DND-41 (cell line): Measurements from ENCODE around the gene RGL4.

Experiments
- ATAC-seq: fragments of 200-7000 bp; cut with Tn5 transposase; 3 replicates; pipeline ENCODE4 v1.9.1; 2021; ENCODE audit warnings: low read depth; ENCODE audit not compliant: insufficient read depth
- DNase-seq: peaks from one replicate; pipeline ENCODE4 v3.0.0-alpha.2; 2020
- H2AFZ ChIP-seq: 2 replicates; pipeline ENCODE4 v1.6.0; 2012; ENCODE audit warnings: low read depth, low read length
- H3K27ac ChIP-seq: 2 replicates; pipeline ENCODE4 v1.5.1; 2012; ENCODE audit warnings: low read length, inconsistent platforms
- H3K27me3 ChIP-seq: fragments of 200-600 bp; sonication (generic); 2 replicates; pipeline ENCODE4 v1.6.0; 2012; ENCODE audit warnings: low read length, mild to moderate bottlenecking, inconsistent platforms; ENCODE audit not compliant: insufficient read depth, poor library complexity
- H3K36me3 ChIP-seq: 2 replicates; pipeline ENCODE4 v1.5.1; 2012; ENCODE audit warnings: low read length, inconsistent platforms; ENCODE audit not compliant: insufficient read depth
- H3K4me1 ChIP-seq: 2 replicates; pipeline ENCODE4 v1.5.1; 2012; ENCODE audit warnings: mild to moderate bottlenecking, low read length; ENCODE audit not compliant: insufficient read depth
- H3K4me2 ChIP-seq: 2 replicates; pipeline ENCODE4 v1.6.0; 2012; ENCODE audit warnings: mild to moderate bottlenecking, moderate library complexity, low read length, inconsistent platforms; ENCODE audit not compliant: insufficient read depth
- H3K4me3 ChIP-seq, 2 experiments: fragments of 200-600 bp in 1 of 2; shearing (Covaris generic) in 1 of 2; 2 replicates each; pipeline ENCODE4 v1.5.1; 2012 to 2016; ENCODE audit warnings: inconsistent platforms in 2 of 2, low read length in 2 of 2, mild to moderate bottlenecking in 2 of 2, low read depth in 1 of 2, moderate library complexity in 1 of 2
- H3K79me2 ChIP-seq: 2 replicates; pipeline ENCODE4 v1.6.0; 2012; ENCODE audit warnings: low read length, inconsistent platforms; ENCODE audit not compliant: insufficient read depth
- H3K9ac ChIP-seq: 2 replicates; pipeline ENCODE4 v1.6.0; 2012; ENCODE audit warnings: low read depth, mild to moderate bottlenecking, inconsistent platforms, low read length, moderate library complexity
- H3K9me3 ChIP-seq: 2 replicates; pipeline ENCODE4 v1.5.1; 2012; ENCODE audit warnings: low read length, moderate library complexity, mild to moderate bottlenecking, inconsistent platforms; ENCODE audit not compliant: insufficient read depth, severe bottlenecking
- H4K20me1 ChIP-seq: 2 replicates; pipeline ENCODE4 v1.6.0; 2012; ENCODE audit warnings: low read length; ENCODE audit not compliant: insufficient read depth
- CTCF ChIP-seq: IDR thresholded peaks from 2 replicates; pipeline ENCODE4 v1.5.1; 2012; ENCODE audit warnings: borderline replicate concordance, low read length, moderate library complexity, mild to moderate bottlenecking; ENCODE audit not compliant: poor library complexity, severe bottlenecking; ENCODE audit errors: extremely low read depth
- EZH2 ChIP-seq: IDR thresholded peaks from 3 replicates; pipeline ENCODE4 v1.6.1; 2012; ENCODE audit warnings: borderline replicate concordance, low read depth, mild to moderate bottlenecking, moderate library complexity, low read length, inconsistent platforms; ENCODE audit not compliant: severe bottlenecking

Gene RGL4

GRCh38 chr22:23684026-23684425, 6.8 kb upstream of the RGL4 start:
- Histone ChIP-seq H3K9me3 (no peaks in the 10 kb centered on the region), H3K9ac (no peak overlapping the region), H3K36me3 (peaks cover 42% of the 10 kb centered on the region), H3K4me3 (no peak overlapping the region), H3K4me1 (no peaks in the 10 kb centered on the region), H3K4me2 (no peak overlapping the region), H3K27ac (no peak overlapping the region), H3K27me3 (no peaks in the 10 kb centered on the region), H2AFZ (no peak overlapping the region), H4K20me1 (no peaks in the 10 kb centered on the region; the same call in 1 of the 2 replicates), H3K79me2 (no peaks in the 10 kb centered on the region)
- no peak for ATAC-seq
- no peak for TF ChIP-seq CTCF
- TF ChIP-seq EZH2: no peak
- no peak for DNase-seq

DNA sequence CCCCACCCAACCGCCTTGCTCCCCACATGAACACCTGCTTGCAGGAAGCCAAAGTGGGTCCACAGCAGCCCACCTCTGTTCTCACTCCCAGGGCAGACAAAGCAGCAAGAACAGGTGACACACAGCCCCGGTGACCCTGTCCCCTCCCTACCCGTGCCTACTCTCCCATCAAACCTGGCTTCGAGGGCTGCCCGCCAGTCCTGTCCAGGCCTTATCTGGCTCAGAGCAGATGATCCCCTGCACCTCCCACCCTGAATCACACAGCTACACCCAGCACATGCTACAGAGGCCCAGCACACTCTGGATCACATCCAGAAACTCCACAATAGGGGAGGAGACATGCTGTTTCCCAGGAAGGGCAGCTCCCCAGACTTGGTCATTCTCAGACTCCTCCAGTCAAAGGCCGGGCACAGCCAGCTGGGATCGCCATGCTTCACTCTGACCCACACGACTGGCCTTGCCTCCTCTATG, 6.2 kb upstream of the RGL4 start:
- no peaks in the 10 kb centered on the region for H3K4me1 ChIP-seq
- ATAC-seq: no peak
- H3K9me3 ChIP-seq: no peaks in the 10 kb centered on the region
- TF ChIP-seq EZH2: no peak
- TF ChIP-seq CTCF: no peak
- no peak overlapping the region for H2AFZ ChIP-seq
- H3K4me3 ChIP-seq: no peak overlapping the region
- no peak overlapping the region for H3K4me2 ChIP-seq
- H4K20me1 ChIP-seq: no peaks in the 10 kb centered on the region; the same call in 1 of the 2 replicates
- H3K79me2 ChIP-seq: no peaks in the 10 kb centered on the region
- no peak overlapping the region for H3K9ac ChIP-seq
- peaks cover 46% of the 10 kb centered on the region for H3K36me3 ChIP-seq
- DNase-seq: no peak
- no peaks in the 10 kb centered on the region for H3K27me3 ChIP-seq
- no peak overlapping the region for H3K27ac ChIP-seq

DNA sequence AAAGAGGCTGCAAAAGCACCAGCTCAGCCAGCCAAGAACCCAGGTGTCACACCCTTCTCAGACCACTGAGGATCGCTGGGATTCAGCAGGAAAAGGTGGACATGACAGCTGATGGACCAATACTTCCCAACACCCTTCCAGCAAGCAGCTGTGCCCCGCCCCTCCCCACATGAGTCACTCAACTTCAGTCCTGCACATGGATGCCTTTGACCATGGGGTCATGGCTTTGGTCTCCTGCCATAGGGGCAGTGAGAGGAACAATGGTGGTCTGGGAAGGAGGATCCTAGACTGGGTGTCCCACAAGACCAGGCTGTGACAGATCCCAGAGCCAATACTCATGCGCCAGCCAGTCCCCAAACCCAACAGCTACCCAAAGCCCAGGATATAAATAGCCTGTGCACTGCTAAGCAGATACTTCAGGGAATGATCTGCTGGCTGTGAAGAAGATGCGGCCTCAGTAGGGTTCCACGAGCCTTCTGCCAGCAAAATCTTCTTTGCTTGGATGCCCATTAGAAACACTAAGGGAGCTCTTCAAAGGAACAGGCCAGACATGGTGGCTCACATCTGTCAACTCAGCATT, 5.5 kb upstream of the RGL4 start:
- no peak overlapping the region; the same call in 1 of the 2 replicates for H3K27ac ChIP-seq
- peaks cover 50% of the 10 kb centered on the region for H3K36me3 ChIP-seq
- H3K4me1 ChIP-seq: no peaks in the 10 kb centered on the region
- no peak overlapping the region for H3K4me3 ChIP-seq
- TF ChIP-seq CTCF (no peak), EZH2 (no peak)
- no peak overlapping the region for H3K4me2 ChIP-seq
- H2AFZ ChIP-seq: no peak overlapping the region
- no peaks in the 10 kb centered on the region; the same call in 1 of the 2 replicates for H4K20me1 ChIP-seq
- H3K27me3 ChIP-seq: no peaks in the 10 kb centered on the region
- no peaks in the 10 kb centered on the region for H3K9me3 ChIP-seq
- no peaks in the 10 kb centered on the region for H3K79me2 ChIP-seq
- ATAC-seq (no peak), DNase-seq (no peak)
- H3K9ac ChIP-seq: no peak overlapping the region
